Kidney (tissue), 14 donors: Measurements from ENCODE around the gene PLXDC1. TPM values are rescaled to one million over a fixed set of nuclear protein-coding genes. Genes with fewer than 3 reads are reported as not detected.

ENCODE experiments used
- DNase-seq, 5 donors: peaks; one replicate each; pipeline ENCODE4 v3.0.0-alpha.2; 2013 to 2020
- FAIRE-seq: peaks from 2 replicates; lab custom pipeline; 2012; peaks lifted over from hg19 to GRCh38; lab: Jason Lieb, UNC
- H3K27ac ChIP-seq, 2 donors: one replicate each; pipeline ENCODE4 v1.7.0; 2013; ENCODE audit warnings: low read depth in 2 of 2, low read length in 2 of 2, inconsistent platforms in 1 of 2
- H3K27me3 ChIP-seq: one replicate; pipeline ENCODE4 v1.7.1; 2013; ENCODE audit warnings: low read length, inconsistent platforms; ENCODE audit not compliant: control insufficient read depth, insufficient read depth
- H3K36me3 ChIP-seq, 3 donors: one replicate each; pipeline versions ENCODE4 v1.7.0 to v1.7.1; 2013; ENCODE audit warnings: low read length in 3 of 3, control low read depth in 1 of 3, inconsistent platforms in 1 of 3; ENCODE audit not compliant: insufficient read depth in 3 of 3, control insufficient read depth in 2 of 3
- H3K4me1 ChIP-seq, 3 donors: one replicate each; pipeline versions ENCODE4 v1.7.0 to v1.7.1; 2013; ENCODE audit warnings: low read length in 3 of 3, inconsistent platforms in 1 of 3, low read depth in 1 of 3; ENCODE audit not compliant: control insufficient read depth in 2 of 3, insufficient read depth in 2 of 3
- H3K4me3 ChIP-seq, 3 donors: one replicate each; pipeline versions ENCODE4 v1.7.0 to v1.8.1; 2013; ENCODE audit warnings: low read length in 3 of 3, control low read depth in 1 of 3, inconsistent platforms in 1 of 3
- H3K9ac ChIP-seq, 3 donors: one replicate each; pipeline versions ENCODE4 v1.7.0 to v1.7.1; 2013; ENCODE audit warnings: low read length in 3 of 3, control low read depth in 1 of 3, inconsistent platforms in 1 of 3
- H3K9me3 ChIP-seq, 3 donors: one replicate each; pipeline versions ENCODE4 v1.7.0 to v1.7.1; 2013; ENCODE audit warnings: low read length in 3 of 3, control low read depth in 1 of 3, inconsistent platforms in 1 of 3; ENCODE audit not compliant: control insufficient read depth in 2 of 3, insufficient read depth in 1 of 3
- intact Hi-C: fragments of 100-400 bp; cut with DNase I; formaldehyde crosslinking; loops from one replicate; pipeline ENCODE4 v1.11.1; 2022
- polyA plus RNA-seq: library from polyadenylated mRNA; stranded (reverse); fragments of 350-450 nt; fragmentation: Illumina TruSeq; extraction: RNeasy Lipid Tissue Mini Kit (QIAGEN cat#74804); gene quantifications from one replicate; pipeline ENCODE4 v1.2.3, GENCODE V29; 2014; ENCODE audit warnings: low read depth, low replicate concordance; ENCODE audit not compliant: insufficient read depth
- total RNA-seq: library from RNA; stranded (reverse); fragmentation: NEBNext Ultra II Directional; extraction: Animal tissue kit (Norgen Biotek cat#: 25700); gene quantifications from one replicate; pipeline ENCODE4 v1.2.1, GENCODE V29; 2021
- TF ChIP-seq, protein P1 (sequence below): IDR thresholded peaks from 3 replicates; pipeline ENCODE4 v1.5.1; 2012; ENCODE audit warnings: mild to moderate bottlenecking, moderate library complexity, borderline replicate concordance; ENCODE audit not compliant: insufficient read depth; ENCODE audit errors: extremely low read depth
- donor health status: control.
- donor health status: control.
- donor health status: control.
- donor health status: control.
- donor health status: control.
- donor health status: DM: yes; HTN: yes; CAD: no.
- donor health status: Normal renal cell carcinoma (clear cell type).

Gene PLXDC1
- total and polyA plus RNA-seq, 2 donors from 2014 or later: 4.5 to 11.1 TPM

GRCh38 chr17:39141915-39142664, 9.3 kb downstream of the PLXDC1 start:
- no peaks in the 10 kb centered on the region for H3K36me3 ChIP-seq
- intact Hi-C loops: loop anchor here (10.0 kb wide), 1 partner anchor 67 kb away; no protein-coding TSS in a partner anchor
- H3K4me3 ChIP-seq: no peak overlapping the region
- FAIRE-seq: no peak
- TF ChIP-seq, protein P1, sequence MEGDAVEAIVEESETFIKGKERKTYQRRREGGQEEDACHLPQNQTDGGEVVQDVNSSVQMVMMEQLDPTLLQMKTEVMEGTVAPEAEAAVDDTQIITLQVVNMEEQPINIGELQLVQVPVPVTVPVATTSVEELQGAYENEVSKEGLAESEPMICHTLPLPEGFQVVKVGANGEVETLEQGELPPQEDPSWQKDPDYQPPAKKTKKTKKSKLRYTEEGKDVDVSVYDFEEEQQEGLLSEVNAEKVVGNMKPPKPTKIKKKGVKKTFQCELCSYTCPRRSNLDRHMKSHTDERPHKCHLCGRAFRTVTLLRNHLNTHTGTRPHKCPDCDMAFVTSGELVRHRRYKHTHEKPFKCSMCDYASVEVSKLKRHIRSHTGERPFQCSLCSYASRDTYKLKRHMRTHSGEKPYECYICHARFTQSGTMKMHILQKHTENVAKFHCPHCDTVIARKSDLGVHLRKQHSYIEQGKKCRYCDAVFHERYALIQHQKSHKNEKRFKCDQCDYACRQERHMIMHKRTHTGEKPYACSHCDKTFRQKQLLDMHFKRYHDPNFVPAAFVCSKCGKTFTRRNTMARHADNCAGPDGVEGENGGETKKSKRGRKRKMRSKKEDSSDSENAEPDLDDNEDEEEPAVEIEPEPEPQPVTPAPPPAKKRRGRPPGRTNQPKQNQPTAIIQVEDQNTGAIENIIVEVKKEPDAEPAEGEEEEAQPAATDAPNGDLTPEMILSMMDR: no peak
- no peaks in the 10 kb centered on the region for H3K27me3 ChIP-seq
- H3K9me3 ChIP-seq: no peaks in the 10 kb centered on the region
- no peak for DNase-seq
- no peak overlapping the region for H3K9ac ChIP-seq
- H3K27ac ChIP-seq: no peak overlapping the region
- no peaks in the 10 kb centered on the region for H3K4me1 ChIP-seq

DNA sequence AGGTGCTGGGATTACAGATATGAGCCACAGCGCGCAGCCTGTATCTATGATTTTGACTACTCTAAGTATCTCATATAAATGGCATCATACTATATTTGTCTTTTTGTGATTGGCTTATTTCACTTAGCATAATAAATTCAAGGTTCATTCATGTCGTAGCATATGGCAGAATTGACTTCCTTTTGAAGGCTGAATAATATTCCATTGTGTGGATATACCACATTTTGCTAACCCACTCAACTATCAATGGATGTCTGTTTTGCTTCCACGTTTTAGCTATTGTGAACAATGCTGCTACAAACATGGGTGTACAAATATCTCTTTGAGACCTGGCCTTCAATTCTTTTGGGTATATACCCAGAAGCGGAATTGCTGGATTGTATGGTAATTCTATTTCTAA, 10.1 kb downstream of the PLXDC1 start:
- no peak overlapping the region for H3K27ac ChIP-seq
- H3K36me3 ChIP-seq: no peaks in the 10 kb centered on the region
- FAIRE-seq (no peak), DNase-seq (no peak)
- H3K4me3 ChIP-seq: no peak overlapping the region
- intact Hi-C loops: loop anchor here (10.0 kb wide), 1 partner anchor 66 kb away; no protein-coding TSS in a partner anchor
- no peaks in the 10 kb centered on the region for H3K4me1 ChIP-seq
- no peak overlapping the region for H3K9ac ChIP-seq
- TF ChIP-seq, protein P1: no peak
- no peaks in the 10 kb centered on the region for H3K9me3 ChIP-seq
- no peaks in the 10 kb centered on the region for H3K27me3 ChIP-seq

DNA sequence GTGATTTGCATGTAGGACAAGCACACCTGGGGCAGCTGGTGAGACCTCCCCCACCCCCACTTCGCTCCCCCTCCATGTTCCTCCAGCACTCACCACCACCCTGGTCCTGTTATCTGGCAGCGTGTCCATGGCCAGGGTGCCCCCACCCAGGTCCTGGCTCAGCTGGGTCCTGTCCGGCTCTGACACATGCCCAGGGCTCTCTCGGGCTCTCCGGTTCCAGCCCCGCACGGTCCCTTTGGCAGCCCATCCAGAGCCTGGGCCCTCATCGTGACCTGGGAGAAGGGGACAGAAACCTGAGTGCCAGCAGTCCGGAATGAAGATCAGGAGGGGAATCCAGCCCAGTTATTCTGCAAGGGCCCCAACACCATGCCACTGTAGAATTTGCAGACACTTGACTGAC, 11.9 kb downstream of the PLXDC1 start:
- no peak overlapping the region for H3K4me3 ChIP-seq
- TF ChIP-seq, protein P1: no peak
- intact Hi-C loops: no loop called here
- H3K4me1 ChIP-seq: no peaks in the 10 kb centered on the region
- DNase-seq: no peak
- no peak for FAIRE-seq
- H3K9me3 ChIP-seq: no peaks in the 10 kb centered on the region
- no peak overlapping the region for H3K27ac ChIP-seq
- H3K36me3 ChIP-seq: no peaks in the 10 kb centered on the region
- no peak overlapping the region for H3K9ac ChIP-seq
- no peaks in the 10 kb centered on the region for H3K27me3 ChIP-seq
